ENCODE measurements around the gene SEC23A. TPM values are rescaled to one million over a fixed set of nuclear protein-coding genes. Genes with fewer than 3 reads are reported as not detected.

The SEC23A gene
- total and polyA plus RNA-seq, 3 donors from 2014 or later: 39.0 to 79.2 (median 52.4) TPM

DNA sequence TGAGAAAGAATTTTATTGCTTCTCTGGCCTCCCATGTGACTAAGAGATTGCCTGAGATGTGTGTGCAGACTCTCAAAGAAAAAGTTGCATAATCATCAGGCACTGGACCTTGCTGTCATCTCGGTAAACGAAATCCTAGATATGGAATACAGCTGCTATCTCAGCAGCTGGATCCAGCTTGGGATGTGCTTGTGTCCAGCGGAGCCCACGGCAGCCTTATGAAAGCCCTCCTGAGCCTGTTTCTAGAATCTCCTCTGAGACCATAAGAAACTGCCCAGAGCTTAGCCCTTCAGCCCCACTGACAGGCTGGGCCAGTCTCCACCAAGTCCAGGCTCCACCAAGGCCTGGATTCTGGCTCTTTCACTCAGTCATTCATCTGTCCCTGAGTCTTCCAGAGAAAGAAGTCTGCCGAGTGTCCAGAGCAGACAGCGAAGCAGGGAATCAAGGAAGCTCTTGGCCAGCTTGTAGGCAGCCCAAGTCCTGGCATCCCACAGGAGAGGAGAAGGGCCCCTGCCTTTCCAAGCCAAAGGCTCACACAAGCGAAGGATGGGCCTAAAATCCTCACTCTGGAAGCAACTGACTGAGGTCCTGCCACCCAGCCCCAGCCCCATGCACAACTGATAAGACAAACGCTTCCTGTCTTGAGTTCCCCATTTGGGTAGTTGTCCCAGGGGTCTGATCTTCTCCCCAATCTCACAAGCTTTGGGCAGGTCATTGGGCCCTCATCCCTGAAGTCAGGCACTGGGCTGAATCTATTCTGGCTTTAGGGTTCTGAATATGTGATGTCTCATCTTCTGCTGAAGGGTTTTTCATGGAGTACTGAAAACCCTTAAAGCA lies 97.8 kb downstream of the SEC23A start:
- DNase-seq: no peak
- Histone ChIP-seq H3K36me3 (ENCODE audit: low read depth, missing control alignments) (no peaks in the 10 kb centered on the region), H3K27ac (no peak overlapping the region), H3K4me3 (no peak overlapping the region), H3K27me3 (no peaks in the 10 kb centered on the region), H3K9me3 (no peaks in the 10 kb centered on the region), H3K4me1 (no peaks in the 10 kb centered on the region)
- 82% methylated on average over 7 to 8 of the region's 8 CpGs for WGBS, 2 donors
- intact Hi-C loops (cut with DNase I; ENCODE audit: low total_unique reads): no loop called here
- no peak for TF ChIP-seq POLR2A (IDR thresholded peaks at IDR 0.05)

DNA sequence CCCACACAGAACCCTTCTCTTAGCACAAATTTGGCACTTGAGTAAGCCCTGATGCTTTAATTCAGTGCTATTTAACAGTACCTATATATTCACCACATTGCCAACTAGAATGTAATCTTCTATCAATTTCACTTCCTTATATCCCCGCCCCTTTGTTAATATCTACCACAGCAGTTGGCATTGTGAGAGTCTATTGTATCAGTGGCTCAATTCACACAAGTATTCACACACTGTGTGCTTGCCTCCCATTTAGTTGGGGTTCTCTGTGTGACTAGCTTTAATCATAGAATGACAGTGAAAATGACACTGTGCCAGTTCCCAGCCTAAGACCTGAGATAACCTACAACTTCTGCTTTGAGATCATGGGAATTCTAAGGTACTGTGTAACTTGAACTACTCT lies 103.1 kb downstream of the SEC23A start:
- Histone ChIP-seq H3K27me3 (no peaks in the 10 kb centered on the region), H3K27ac (no peak overlapping the region), H3K36me3 (ENCODE audit: low read depth, missing control alignments) (no peaks in the 10 kb centered on the region), H3K9me3 (no peaks in the 10 kb centered on the region), H3K4me3 (no peak overlapping the region), H3K4me1 (no peaks in the 10 kb centered on the region)
- intact Hi-C loops (cut with DNase I; ENCODE audit: low total_unique reads): no loop called here
- no peak for DNase-seq
- TF ChIP-seq, protein P1, sequence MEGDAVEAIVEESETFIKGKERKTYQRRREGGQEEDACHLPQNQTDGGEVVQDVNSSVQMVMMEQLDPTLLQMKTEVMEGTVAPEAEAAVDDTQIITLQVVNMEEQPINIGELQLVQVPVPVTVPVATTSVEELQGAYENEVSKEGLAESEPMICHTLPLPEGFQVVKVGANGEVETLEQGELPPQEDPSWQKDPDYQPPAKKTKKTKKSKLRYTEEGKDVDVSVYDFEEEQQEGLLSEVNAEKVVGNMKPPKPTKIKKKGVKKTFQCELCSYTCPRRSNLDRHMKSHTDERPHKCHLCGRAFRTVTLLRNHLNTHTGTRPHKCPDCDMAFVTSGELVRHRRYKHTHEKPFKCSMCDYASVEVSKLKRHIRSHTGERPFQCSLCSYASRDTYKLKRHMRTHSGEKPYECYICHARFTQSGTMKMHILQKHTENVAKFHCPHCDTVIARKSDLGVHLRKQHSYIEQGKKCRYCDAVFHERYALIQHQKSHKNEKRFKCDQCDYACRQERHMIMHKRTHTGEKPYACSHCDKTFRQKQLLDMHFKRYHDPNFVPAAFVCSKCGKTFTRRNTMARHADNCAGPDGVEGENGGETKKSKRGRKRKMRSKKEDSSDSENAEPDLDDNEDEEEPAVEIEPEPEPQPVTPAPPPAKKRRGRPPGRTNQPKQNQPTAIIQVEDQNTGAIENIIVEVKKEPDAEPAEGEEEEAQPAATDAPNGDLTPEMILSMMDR (IDR thresholded peaks at IDR 0.05): no peak
- no peak for TF ChIP-seq POLR2A (IDR thresholded peaks at IDR 0.05)
- whole genome bisulfite sequencing, 2 donors: 75 to 80% methylated on average over 1 of the region's 1 CpG

DNA sequence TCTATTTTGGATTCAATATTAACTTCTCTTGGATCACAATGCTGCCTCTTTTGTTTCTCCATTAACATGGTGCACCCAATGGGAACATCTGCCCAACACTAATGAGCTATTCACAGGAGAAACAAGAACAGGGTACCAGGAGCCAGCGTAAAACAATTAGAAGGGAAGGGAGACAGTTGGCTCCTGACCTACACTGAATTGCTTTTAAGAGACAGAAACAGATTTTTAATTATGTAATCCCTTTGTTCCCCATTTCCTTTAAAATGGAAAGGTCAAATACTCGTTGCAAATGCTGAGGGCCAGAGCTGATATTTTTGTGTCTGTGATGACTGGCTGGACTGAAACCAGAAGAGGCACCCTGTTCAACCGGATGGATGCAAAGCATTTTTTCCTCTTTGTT lies 108.3 kb downstream of the SEC23A start:
- H3K9me3 ChIP-seq: no peaks in the 10 kb centered on the region
- no peak for DNase-seq
- H3K4me1 ChIP-seq: no peaks in the 10 kb centered on the region
- no peak overlapping the region for H3K27ac ChIP-seq
- 40 to 44% methylated on average over 3 of the region's 3 CpGs for WGBS, 2 donors
- TF ChIP-seq, protein P1 (IDR thresholded peaks at IDR 0.05): no peak
- H3K27me3 ChIP-seq: no peaks in the 10 kb centered on the region
- H3K36me3 ChIP-seq (ENCODE audit: low read depth, missing control alignments): no peaks in the 10 kb centered on the region
- intact Hi-C loops (cut with DNase I; ENCODE audit: low total_unique reads): no loop called here
- no peak overlapping the region for H3K4me3 ChIP-seq

DNA sequence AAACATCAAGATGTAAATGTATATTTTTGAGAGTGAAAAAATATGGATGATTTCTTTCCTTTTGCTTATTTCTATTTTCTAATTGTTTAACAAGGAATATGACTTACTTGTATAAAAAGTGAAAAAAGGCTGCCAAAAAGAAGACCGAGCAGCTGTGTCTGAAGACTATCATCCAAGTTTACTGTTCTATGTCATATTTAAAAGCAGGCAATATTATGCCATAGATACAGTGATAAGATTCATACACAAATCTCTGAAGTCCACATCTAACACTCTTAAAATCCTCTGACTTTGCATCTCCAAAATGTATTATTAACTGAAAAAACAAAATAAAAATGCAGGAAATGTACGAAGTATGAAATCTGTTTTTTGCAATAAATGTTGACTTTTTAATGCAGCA lies 109.1 kb downstream of the SEC23A start:
- intact Hi-C loops (cut with DNase I; ENCODE audit: low total_unique reads): no loop called here
- H3K36me3 ChIP-seq (ENCODE audit: low read depth, missing control alignments): no peaks in the 10 kb centered on the region

DNA sequence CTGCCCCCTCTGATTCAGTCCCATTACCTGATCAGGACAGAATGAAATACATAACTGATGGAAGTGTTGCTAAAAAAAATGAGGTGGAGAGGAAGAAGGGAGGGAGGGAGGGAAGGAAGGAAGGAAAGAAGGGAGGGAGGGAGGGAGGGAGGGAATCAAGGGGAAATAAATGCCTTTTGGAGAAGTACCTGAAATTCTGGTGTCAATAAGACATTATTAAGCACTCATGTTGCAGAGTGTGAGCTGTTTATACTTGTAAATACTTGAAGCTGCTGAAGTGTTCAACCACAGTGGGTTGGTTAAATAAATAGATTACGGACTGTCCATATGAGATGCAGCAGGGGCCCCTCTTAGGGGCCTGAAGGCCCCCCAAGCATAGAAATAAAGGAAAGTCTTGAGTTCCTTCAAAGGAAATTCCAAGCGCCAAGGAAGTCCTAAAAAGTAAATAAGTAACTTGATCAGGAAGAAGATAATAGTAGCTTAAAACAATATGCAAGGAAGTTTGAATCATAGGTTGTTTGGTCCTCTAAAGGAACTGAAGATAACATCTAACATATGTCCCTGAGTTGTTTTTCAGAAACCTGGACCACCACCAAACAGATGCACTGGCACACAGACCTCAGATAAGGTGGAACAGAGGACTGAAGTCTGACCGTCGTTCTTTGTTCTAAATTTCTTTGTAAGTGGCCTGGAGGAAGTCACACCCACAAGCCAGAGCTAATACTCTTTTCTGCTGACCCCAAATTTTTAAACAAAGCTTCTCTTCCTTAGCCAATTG lies 110.8 kb downstream of the SEC23A start:
- Histone ChIP-seq H3K4me3 (no peak overlapping the region), H3K36me3 (ENCODE audit: low read depth, missing control alignments) (no peaks in the 10 kb centered on the region), H3K27me3 (no peaks in the 10 kb centered on the region), H3K4me1 (no peaks in the 10 kb centered on the region), H3K9me3 (no peaks in the 10 kb centered on the region), H3K27ac (no peak overlapping the region)
- no peak for TF ChIP-seq POLR2A (IDR thresholded peaks at IDR 0.05)
- TF ChIP-seq, protein P1 (IDR thresholded peaks at IDR 0.05): no peak
- WGBS, 2 donors: 79 to 81% methylated on average over 4 of the region's 4 CpGs
- intact Hi-C loops (cut with DNase I; ENCODE audit: low total_unique reads): no loop called here
- DNase-seq: no peak

More for the DNA sequence above, 109.1 kb downstream of the SEC23A start:
- DNase-seq: no peak
- TF ChIP-seq POLR2A (IDR thresholded peaks at IDR 0.05): no peak
- TF ChIP-seq, protein P1 (IDR thresholded peaks at IDR 0.05): no peak
- no peak overlapping the region for H3K4me3 ChIP-seq
- no peaks in the 10 kb centered on the region for H3K4me1 ChIP-seq
- no peaks in the 10 kb centered on the region for H3K27me3 ChIP-seq
- WGBS, 2 donors: 52 to 70% methylated on average over 2 of the region's 2 CpGs
- no peak overlapping the region for H3K27ac ChIP-seq
- no peaks in the 10 kb centered on the region for H3K9me3 ChIP-seq
